NT2/D1 (cell line): ENCODE data around the gene TAF4B.

Source experiments
- DNase-seq: peaks from one replicate; pipeline ENCODE4 v3.0.0-alpha.2; 2011; ENCODE audit warnings: low read depth, low spot score
- H3K27me3 ChIP-seq: 2 replicates; pipeline ENCODE4 v1.6.0; 2011; ENCODE audit warnings: mild to moderate bottlenecking; ENCODE audit not compliant: insufficient read length, insufficient read depth
- H3K36me3 ChIP-seq: 2 replicates; pipeline ENCODE4 v1.6.1; 2011; ENCODE audit warnings: mild to moderate bottlenecking, low read length, mixed read lengths; ENCODE audit not compliant: insufficient read depth, insufficient read length
- H3K4me1 ChIP-seq: 2 replicates; pipeline ENCODE4 v1.5.1; 2011; ENCODE audit not compliant: insufficient read depth, insufficient read length
- H3K4me3 ChIP-seq: 2 replicates; pipeline ENCODE4 v1.5.1; 2011; ENCODE audit warnings: low read depth; ENCODE audit not compliant: insufficient read length
- H3K9ac ChIP-seq: 2 replicates; pipeline ENCODE4 v1.6.0; 2011; ENCODE audit warnings: low read depth; ENCODE audit not compliant: insufficient read length
- H3K9me3 ChIP-seq: 2 replicates; pipeline ENCODE4 v1.5.1; 2011; ENCODE audit warnings: mild to moderate bottlenecking, low read length; ENCODE audit not compliant: insufficient read depth
- SUZ12 ChIP-seq: IDR thresholded peaks from 2 replicates; pipeline ENCODE4 v1.6.1; 2011; ENCODE audit not compliant: insufficient read length, insufficient read depth; ENCODE audit errors: extremely low read depth
- YY1 ChIP-seq: IDR thresholded peaks from 2 replicates; pipeline ENCODE4 v1.6.1; 2011; ENCODE audit not compliant: insufficient read length, insufficient read depth
- ZNF274 ChIP-seq: IDR thresholded peaks from 2 replicates; pipeline ENCODE4 v1.6.1; 2011; ENCODE audit warnings: mild to moderate bottlenecking, low read depth, low read length

TAF4B gene

DNA sequence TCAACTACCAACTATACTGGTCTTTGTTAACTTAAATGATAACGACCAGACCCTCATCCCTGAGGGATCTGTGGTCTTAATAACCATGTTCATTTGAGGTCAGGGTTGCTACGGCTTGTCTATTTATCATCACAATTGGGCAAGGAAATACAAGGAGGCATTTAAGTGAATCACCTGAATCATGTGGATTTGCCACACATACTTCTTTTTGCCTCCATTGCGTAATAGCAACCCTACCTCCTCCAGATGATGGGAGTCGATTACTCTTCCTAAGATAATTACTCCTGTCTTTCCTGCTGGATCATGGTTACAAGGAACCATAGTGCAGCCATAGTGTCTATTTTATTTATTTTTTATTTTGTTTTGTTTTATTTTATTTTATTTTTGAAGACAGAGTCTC lies 42.2 kb downstream of the TAF4B start:
- H3K27me3 ChIP-seq, result no peaks in the 10 kb centered on the region
- no peaks in the 10 kb centered on the region for H3K4me1 ChIP-seq
- TF ChIP-seq SUZ12 (no peak), ZNF274 (no peak), YY1 (no peak)
- H3K9ac ChIP-seq, result no peak overlapping the region
- no peak overlapping the region for H3K4me3 ChIP-seq
- no peaks in the 10 kb centered on the region for H3K9me3 ChIP-seq
- no peaks in the 10 kb centered on the region for H3K36me3 ChIP-seq
- DNase-seq, result no peak

DNA sequence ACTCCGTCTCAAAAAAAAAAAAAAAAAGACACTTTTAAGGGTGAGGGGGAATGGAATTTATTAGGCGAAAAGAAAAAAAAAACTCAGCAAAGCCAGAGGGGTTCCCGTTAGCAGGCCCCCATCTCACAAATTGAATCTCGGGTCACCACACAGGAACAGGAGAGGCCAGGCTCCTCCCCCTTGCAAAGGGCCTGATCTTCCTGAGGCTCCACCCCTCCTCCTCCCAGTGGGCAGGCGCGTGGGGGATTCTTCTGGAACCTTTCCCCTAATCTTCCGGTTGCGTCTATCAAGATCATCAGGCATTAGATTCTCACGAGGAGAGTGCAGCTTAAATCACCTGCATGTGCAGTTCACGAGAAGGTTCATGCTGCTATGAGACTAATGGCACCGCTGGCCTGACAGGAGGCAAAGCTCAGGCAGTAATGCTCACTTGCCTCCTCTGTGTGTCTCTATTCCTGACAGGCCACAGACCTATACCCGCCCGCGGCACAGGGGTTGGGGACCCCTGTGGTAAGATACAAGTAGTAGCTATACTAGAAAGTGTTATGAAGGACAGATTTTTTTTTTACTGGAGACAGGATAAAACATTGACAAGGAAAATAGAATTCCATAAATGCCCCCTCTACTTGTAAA lies 45.8 kb downstream of the TAF4B start:
- no peak for TF ChIP-seq YY1
- TF ChIP-seq ZNF274, result no peak
- TF ChIP-seq SUZ12, result no peak
- no peaks in the 10 kb centered on the region for H3K27me3 ChIP-seq
- no peak overlapping the region for H3K4me3 ChIP-seq
- DNase-seq, result no peak
- H3K4me1 ChIP-seq, result no peaks in the 10 kb centered on the region
- no peaks in the 10 kb centered on the region for H3K36me3 ChIP-seq
- no peaks in the 10 kb centered on the region for H3K9me3 ChIP-seq
- H3K9ac ChIP-seq, result no peak overlapping the region

DNA sequence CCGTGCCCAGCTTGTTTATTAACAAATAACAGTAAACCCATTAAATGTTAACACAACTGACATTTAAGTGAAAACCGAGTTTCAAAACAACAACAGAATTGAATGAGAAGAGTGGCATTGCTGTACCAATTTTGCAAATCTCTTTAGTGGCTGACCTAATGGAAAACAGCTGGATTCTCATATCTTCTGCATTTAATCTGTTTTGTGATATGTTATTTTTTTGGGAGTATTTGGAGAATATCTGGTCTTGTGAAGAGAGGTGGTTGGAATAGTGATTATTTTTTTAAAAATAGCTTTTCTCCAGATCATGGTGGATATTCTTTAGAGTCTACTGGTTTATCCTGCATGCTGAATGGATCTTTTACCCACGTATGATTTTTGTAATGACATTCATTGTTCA lies 51.1 kb downstream of the TAF4B start:
- no peak for DNase-seq
- TF ChIP-seq YY1 (no peak), SUZ12 (no peak), ZNF274 (no peak)
- no peak overlapping the region for H3K4me3 ChIP-seq
- no peaks in the 10 kb centered on the region for H3K36me3 ChIP-seq
- no peak overlapping the region for H3K9ac ChIP-seq
- no peaks in the 10 kb centered on the region for H3K4me1 ChIP-seq
- no peaks in the 10 kb centered on the region for H3K27me3 ChIP-seq
- H3K9me3 ChIP-seq, result no peaks in the 10 kb centered on the region

- H3K36me3 ChIP-seq, result no peaks in the 10 kb centered on the region
- no peaks in the 10 kb centered on the region for H3K9me3 ChIP-seq
- no peak overlapping the region for H3K4me3 ChIP-seq
- H3K27me3 ChIP-seq, result no peaks in the 10 kb centered on the region
- no peak overlapping the region for H3K9ac ChIP-seq
- H3K4me1 ChIP-seq, result no peaks in the 10 kb centered on the region
- no peak for DNase-seq
- no peak for TF ChIP-seq YY1
- TF ChIP-seq SUZ12, result no peak
- no peak for TF ChIP-seq ZNF274
Measured at GRCh38 chr18:26279428-26279827, 53.2 kb downstream of the TAF4B start.

DNA sequence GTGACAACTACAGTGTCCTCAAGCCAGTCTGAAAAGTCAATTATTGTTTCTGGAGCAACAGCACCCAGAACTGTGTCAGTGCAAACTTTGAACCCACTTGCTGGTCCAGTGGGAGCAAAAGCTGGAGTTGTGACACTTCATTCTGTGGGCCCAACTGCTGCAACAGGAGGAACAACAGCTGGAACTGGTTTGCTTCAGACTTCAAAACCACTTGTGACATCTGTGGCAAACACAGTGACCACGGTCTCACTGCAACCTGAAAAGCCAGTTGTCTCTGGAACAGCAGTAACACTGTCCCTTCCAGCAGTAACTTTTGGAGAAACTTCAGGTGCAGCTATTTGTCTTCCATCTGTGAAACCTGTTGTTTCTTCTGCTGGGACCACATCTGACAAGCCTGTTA lies 59.8 kb downstream of the TAF4B start:
- no peak for DNase-seq
- H3K27me3 ChIP-seq, result no peaks in the 10 kb centered on the region
- H3K4me3 ChIP-seq, result no peak overlapping the region
- TF ChIP-seq ZNF274 (no peak), YY1 (no peak), SUZ12 (no peak)
- H3K4me1 ChIP-seq, result no peaks in the 10 kb centered on the region
- no peak overlapping the region for H3K9ac ChIP-seq
- H3K9me3 ChIP-seq, result no peaks in the 10 kb centered on the region
- H3K36me3 ChIP-seq, result peaks cover 4% of the 10 kb centered on the region

GRCh38 chr18:26287644-26288043 lies 61.4 kb downstream of the TAF4B start:
- Histone ChIP-seq H3K9ac (no peak overlapping the region), H3K36me3 (peaks cover 4% of the 10 kb centered on the region), H3K4me1 (no peaks in the 10 kb centered on the region), H3K4me3 (no peak overlapping the region), H3K9me3 (no peaks in the 10 kb centered on the region), H3K27me3 (no peaks in the 10 kb centered on the region)
- DNase-seq, result no peak
- TF ChIP-seq SUZ12 (no peak), YY1 (no peak), ZNF274 (no peak)

GRCh38 chr18:26290385-26290784 lies 64.1 kb downstream of the TAF4B start:
- DNase-seq, result no peak
- Histone ChIP-seq H3K27me3 (no peaks in the 10 kb centered on the region), H3K9me3 (no peaks in the 10 kb centered on the region), H3K36me3 (peaks cover 4% of the 10 kb centered on the region), H3K4me3 (no peak overlapping the region), H3K9ac (no peak overlapping the region), H3K4me1 (no peaks in the 10 kb centered on the region)
- TF ChIP-seq SUZ12 (no peak), ZNF274 (no peak), YY1 (no peak)

DNA sequence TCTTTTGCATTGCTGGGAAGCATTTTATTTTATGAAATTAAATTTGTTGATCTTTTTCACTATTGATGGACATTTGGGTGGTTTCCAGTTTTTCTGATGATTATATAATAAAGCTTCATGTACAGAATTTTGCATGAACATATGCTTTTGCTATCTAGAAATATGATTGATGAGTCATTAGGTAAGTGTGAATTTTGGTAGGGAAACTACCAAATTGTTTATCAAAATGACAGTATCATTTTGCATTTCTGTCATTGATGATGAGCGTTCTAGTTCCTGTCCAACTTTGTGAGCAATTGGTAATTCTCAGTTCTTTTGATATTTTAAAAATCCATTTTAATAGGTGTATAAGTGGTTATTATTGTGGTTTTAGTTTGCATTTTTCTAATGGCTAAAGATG lies 67.7 kb downstream of the TAF4B start:
- H3K9ac ChIP-seq, result no peak overlapping the region
- no peaks in the 10 kb centered on the region for H3K27me3 ChIP-seq
- no peaks in the 10 kb centered on the region for H3K9me3 ChIP-seq
- no peak for TF ChIP-seq ZNF274
- TF ChIP-seq YY1, result no peak
- TF ChIP-seq SUZ12, result no peak
- H3K36me3 ChIP-seq, result no peaks in the 10 kb centered on the region
- no peak for DNase-seq
- H3K4me1 ChIP-seq, result no peaks in the 10 kb centered on the region
- H3K4me3 ChIP-seq, result no peak overlapping the region
